ENCODE data around the gene MGST2. TPM values are rescaled to one million over a fixed set of nuclear protein-coding genes. Genes with fewer than 3 reads are reported as not detected.

The MGST2 gene
- total RNA-seq, 1 experiment from 2014 or later = 81.8 TPM

DNA sequence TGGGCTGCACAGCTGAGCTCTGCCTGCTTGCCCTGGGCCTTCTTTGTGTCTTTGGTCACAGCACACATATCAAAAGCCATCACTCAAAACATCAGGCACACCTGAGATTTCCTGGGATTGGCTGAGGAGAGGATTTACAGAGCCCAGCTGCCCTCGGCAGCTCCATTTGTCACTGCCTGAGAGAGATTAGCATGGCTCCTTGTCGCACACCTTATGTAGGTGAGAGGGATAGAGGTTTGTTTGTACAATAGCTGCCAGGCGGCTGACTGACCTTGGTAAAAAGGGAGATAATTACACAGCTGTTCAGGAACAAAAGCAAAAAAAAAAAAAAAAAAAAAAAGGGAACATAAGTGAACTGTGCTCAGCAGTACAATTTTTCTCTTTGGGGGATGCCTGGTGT, 63.2 kb downstream of the MGST2 start:
- intact Hi-C loops (cut with micrococcal nuclease; ENCODE audit: unreplicated experiment) = no loop called here
- no peaks in the 10 kb centered on the region for H3K4me1 ChIP-seq (replicated peaks; ENCODE audit: insufficient read depth)
- no peaks in the 10 kb centered on the region for H3K36me3 ChIP-seq (ENCODE audit: low read depth)
- H3K4me2 ChIP-seq = no peak overlapping the region
- H3K27ac ChIP-seq = no peak overlapping the region
- ChIA-PET POLR2A (ENCODE audit: unreplicated experiment) (no interaction called here), CTCF (no interaction called here)
- H3K79me2 ChIP-seq (ENCODE audit: low read depth) = no peaks in the 10 kb centered on the region
- TF ChIP-seq EZH2 (IDR thresholded peaks at IDR 0.05; ENCODE audit: low read depth) = no peak
- TF ChIP-seq, protein P1, sequence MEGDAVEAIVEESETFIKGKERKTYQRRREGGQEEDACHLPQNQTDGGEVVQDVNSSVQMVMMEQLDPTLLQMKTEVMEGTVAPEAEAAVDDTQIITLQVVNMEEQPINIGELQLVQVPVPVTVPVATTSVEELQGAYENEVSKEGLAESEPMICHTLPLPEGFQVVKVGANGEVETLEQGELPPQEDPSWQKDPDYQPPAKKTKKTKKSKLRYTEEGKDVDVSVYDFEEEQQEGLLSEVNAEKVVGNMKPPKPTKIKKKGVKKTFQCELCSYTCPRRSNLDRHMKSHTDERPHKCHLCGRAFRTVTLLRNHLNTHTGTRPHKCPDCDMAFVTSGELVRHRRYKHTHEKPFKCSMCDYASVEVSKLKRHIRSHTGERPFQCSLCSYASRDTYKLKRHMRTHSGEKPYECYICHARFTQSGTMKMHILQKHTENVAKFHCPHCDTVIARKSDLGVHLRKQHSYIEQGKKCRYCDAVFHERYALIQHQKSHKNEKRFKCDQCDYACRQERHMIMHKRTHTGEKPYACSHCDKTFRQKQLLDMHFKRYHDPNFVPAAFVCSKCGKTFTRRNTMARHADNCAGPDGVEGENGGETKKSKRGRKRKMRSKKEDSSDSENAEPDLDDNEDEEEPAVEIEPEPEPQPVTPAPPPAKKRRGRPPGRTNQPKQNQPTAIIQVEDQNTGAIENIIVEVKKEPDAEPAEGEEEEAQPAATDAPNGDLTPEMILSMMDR (conservative IDR thresholded peaks at IDR 0.05) = no peak
- no peaks in the 10 kb centered on the region for H3F3A ChIP-seq (ENCODE audit: insufficient read depth, low read depth)
- no peaks in the 10 kb centered on the region for H3K27me3 ChIP-seq (ENCODE audit: insufficient read depth, low read depth)
- no peak overlapping the region for H2AFZ ChIP-seq
- DNase-seq = no peak
- no peak overlapping the region for H3K4me3 ChIP-seq
- no peaks in the 10 kb centered on the region for H3K9me3 ChIP-seq (ENCODE audit: insufficient read depth, low read depth)
- no TSS peak for BruUV-seq (replicated peaks)
- no peaks in the 10 kb centered on the region for H3K9me2 ChIP-seq (ENCODE audit: insufficient read depth)
- H4K20me1 ChIP-seq (ENCODE audit: insufficient read depth) = no peaks in the 10 kb centered on the region

DNA sequence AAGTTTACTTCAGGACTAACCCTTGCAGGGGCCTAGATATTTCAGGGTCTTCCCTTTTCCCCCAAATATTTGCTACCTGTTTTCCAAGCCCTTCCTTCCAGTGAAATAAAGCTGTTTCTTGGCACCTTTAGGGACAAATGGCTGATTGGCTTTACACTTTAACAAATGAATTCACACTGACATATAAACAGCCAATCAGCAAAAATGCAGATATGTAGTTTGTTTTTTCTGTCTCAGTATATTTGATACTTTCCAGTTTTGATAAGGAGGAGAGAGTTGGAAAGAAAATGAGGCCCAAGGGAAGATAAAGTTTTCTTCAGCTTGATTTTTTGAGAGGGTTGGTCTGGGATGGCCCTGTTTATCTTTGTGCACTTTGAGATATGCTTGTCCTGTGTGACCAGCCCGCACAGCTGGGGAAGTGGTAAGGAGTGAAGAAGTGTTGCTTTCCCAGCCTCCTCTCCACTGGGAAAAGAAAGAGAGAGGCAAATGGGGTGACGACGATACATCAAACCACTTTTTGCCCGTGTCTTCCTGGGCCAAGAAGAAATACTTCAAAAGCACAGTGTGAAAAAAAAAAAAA, 67.5 kb downstream of the MGST2 start:
- no peak overlapping the region for H2AFZ ChIP-seq
- H3K27me3 ChIP-seq (ENCODE audit: insufficient read depth, low read depth) = no peaks in the 10 kb centered on the region
- intact Hi-C loops (cut with micrococcal nuclease; ENCODE audit: unreplicated experiment) = loop anchor here (10.0 kb wide), 1 partner anchor 622 kb away; no protein-coding TSS in a partner anchor
- H3K9me3 ChIP-seq (ENCODE audit: insufficient read depth, low read depth) = no peaks in the 10 kb centered on the region
- H3K9me2 ChIP-seq (ENCODE audit: insufficient read depth) = no peaks in the 10 kb centered on the region
- TF ChIP-seq, protein P1 (conservative IDR thresholded peaks at IDR 0.05) = no peak
- TF ChIP-seq EZH2 (IDR thresholded peaks at IDR 0.05; ENCODE audit: low read depth) = no peak
- no peak overlapping the region for H3K27ac ChIP-seq
- ChIA-PET POLR2A (ENCODE audit: unreplicated experiment) (interaction anchor here (0.6 kb wide), 1 partner anchor 387 kb away, joined by 5 read pairs; no protein-coding TSS in a partner anchor), CTCF (no interaction called here)
- H3K4me3 ChIP-seq = no peak overlapping the region
- no peaks in the 10 kb centered on the region for H3K79me2 ChIP-seq (ENCODE audit: low read depth)
- H3K36me3 ChIP-seq (ENCODE audit: low read depth) = no peaks in the 10 kb centered on the region
- BruUV-seq (replicated peaks) = no TSS peak
- no peaks in the 10 kb centered on the region for H3F3A ChIP-seq (ENCODE audit: insufficient read depth, low read depth)
- DNase-seq = no peak
- no peaks in the 10 kb centered on the region for H3K4me1 ChIP-seq (replicated peaks; ENCODE audit: insufficient read depth)
- H4K20me1 ChIP-seq (ENCODE audit: insufficient read depth) = no peaks in the 10 kb centered on the region
- no peak overlapping the region for H3K4me2 ChIP-seq

DNA sequence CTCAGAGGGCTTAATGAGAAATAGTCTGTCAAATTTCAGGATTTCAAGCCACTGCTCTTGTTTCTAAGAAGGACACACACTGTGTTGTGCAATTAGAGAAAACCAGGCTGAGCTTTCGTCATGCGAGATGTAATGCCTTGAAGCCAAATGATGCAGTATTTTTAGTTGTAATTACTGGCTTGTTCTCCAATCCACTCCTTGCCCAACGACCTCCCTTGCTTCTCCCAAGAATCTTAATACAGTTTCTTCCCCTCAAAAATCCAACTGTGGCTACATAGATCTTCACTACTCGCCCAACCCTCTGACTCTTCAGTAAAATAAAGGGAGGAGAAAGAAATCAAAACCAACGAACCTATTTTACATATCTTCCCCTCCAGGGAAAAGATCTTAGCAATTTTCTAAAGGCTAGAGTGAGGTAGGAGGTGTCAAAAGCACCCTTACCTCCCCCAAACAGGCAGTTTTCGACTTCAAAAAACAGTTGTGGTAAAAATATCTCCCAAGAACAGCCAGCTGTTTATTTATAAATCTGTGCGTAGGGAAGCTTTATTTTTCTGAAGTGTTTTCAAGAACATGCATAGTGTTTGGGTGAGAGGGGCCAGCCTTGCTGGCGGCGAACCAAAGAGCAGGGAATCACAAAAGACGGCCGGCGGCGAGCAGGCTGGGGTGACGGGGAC, 68.7 kb downstream of the MGST2 start:
- intact Hi-C loops (cut with micrococcal nuclease; ENCODE audit: unreplicated experiment) = loop anchor here (10.0 kb wide), 1 partner anchor 620 kb away; no protein-coding TSS in a partner anchor
- ChIA-PET CTCF (no interaction called here), POLR2A (ENCODE audit: unreplicated experiment) (no interaction called here)
- Histone ChIP-seq H3K9me3 (ENCODE audit: insufficient read depth, low read depth) (no peaks in the 10 kb centered on the region), H3K9me2 (ENCODE audit: insufficient read depth) (no peaks in the 10 kb centered on the region), H3K27ac (no peak overlapping the region), H3K4me2 (no peak overlapping the region), H3K36me3 (ENCODE audit: low read depth) (no peaks in the 10 kb centered on the region), H3F3A (ENCODE audit: insufficient read depth, low read depth) (no peaks in the 10 kb centered on the region), H3K79me2 (ENCODE audit: low read depth) (no peaks in the 10 kb centered on the region), H3K4me3 (no peak overlapping the region), H2AFZ (no peak overlapping the region), H3K27me3 (ENCODE audit: insufficient read depth, low read depth) (no peaks in the 10 kb centered on the region), H3K4me1 (replicated peaks; ENCODE audit: insufficient read depth) (no peaks in the 10 kb centered on the region), H4K20me1 (ENCODE audit: insufficient read depth) (no peaks in the 10 kb centered on the region)
- TF ChIP-seq, protein P1 (conservative IDR thresholded peaks at IDR 0.05) = no peak
- TF ChIP-seq EZH2 (IDR thresholded peaks at IDR 0.05; ENCODE audit: low read depth) = no peak
- no peak for DNase-seq
- BruUV-seq (replicated peaks) = no TSS peak
